ENCODE measurements around the gene DNHD1. TPM values are rescaled to one million over a fixed set of nuclear protein-coding genes. Genes with fewer than 3 reads are reported as not detected.

The DNHD1 gene
- total RNA-seq, 4 donors from 2014 or later, result 3.4 to 10.5 (median 4.3) TPM

DNA sequence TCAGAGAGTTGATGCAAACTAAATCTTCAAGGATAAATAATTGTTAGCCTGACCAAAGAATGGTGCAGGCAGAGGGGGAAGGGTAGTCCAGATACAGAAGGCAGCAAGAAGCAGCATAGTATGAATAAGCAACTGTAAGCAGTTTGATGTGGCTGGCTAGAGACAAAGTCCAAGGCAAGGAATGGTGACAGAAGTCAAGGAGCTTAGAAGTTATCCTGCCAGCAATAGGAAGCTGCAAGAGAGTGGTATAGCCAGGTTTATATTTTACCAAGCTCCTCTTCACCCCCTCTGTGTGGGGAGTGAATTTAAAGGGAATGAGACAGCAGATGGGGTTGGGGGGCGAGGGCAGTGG, 38.0 kb upstream of the DNHD1 start:
- Histone ChIP-seq H3K36me3 (peaks cover 0 to 36% of the 10 kb centered on the region in 2 donors), H3K4me3 (no peak overlapping the region), H3K27ac (no peak overlapping the region), H3K4me1 (peaks cover 0 to 2% of the 10 kb centered on the region in 2 donors), H3K27me3 (no peaks in the 10 kb centered on the region), H3K9me3 (no peaks in the 10 kb centered on the region)
- intact Hi-C loops (cut with DNase I; ENCODE audit: low total_unique reads) (no loop called here), in situ Hi-C loops (cut with MboI; ENCODE audit: low sequenced_read_pairs in 4 of 4) (no loop called here)
- DNase-seq (no peak), ATAC-seq (no peak)
- TF ChIP-seq POLR2A (IDR thresholded peaks at IDR 0.05), result no peak
- TF ChIP-seq, protein P1, sequence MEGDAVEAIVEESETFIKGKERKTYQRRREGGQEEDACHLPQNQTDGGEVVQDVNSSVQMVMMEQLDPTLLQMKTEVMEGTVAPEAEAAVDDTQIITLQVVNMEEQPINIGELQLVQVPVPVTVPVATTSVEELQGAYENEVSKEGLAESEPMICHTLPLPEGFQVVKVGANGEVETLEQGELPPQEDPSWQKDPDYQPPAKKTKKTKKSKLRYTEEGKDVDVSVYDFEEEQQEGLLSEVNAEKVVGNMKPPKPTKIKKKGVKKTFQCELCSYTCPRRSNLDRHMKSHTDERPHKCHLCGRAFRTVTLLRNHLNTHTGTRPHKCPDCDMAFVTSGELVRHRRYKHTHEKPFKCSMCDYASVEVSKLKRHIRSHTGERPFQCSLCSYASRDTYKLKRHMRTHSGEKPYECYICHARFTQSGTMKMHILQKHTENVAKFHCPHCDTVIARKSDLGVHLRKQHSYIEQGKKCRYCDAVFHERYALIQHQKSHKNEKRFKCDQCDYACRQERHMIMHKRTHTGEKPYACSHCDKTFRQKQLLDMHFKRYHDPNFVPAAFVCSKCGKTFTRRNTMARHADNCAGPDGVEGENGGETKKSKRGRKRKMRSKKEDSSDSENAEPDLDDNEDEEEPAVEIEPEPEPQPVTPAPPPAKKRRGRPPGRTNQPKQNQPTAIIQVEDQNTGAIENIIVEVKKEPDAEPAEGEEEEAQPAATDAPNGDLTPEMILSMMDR (IDR thresholded peaks at IDR 0.05 in 4 of 5, conservative IDR thresholded peaks at IDR 0.05 in 1 of 5), result no peak

DNA sequence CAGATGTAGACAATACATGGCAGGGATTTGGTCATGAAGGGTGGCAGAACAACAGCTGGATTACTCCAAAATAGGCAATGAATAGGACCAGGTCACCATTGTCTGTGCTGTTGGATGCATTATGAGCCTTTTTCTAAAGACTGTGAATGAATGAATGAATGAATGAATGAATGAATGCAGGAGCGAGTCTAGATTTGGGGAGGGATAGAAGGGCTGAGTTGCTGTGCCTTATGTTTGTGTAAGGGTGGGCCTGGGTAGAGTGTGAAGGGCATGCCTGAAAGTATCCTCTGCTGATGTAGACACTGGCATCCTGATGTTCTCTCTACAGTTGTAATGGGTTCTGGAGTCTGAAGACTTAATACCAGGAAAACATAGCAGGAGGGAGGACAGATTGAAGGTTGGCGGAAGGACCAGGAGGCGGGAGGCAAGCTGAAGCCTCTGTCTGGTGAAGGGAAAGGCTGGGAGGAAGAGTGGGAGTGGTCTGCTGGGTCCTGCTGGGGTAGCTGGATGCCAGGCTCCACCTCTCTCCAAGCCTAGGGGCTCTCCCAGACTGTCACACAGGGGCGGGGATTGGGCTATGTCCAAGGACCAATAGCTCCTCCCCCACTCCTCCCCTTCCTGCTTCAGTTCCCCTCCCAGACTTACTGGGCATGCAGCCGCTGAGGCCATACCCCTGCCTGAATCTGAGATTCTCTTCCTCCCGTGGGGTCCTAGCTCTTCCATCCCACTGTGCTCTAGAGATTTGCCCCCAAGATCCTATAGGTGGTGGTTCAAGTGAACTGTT, 28.2 kb upstream of the DNHD1 start:
- Histone ChIP-seq H3K27ac (peak overlapping the region in 3 of 4 donors; percentile 40 to 53 (median 52)), H3K27me3 (no peaks in the 10 kb centered on the region), H3K9me3 (no peaks in the 10 kb centered on the region), H3K4me1 (peaks cover 14 to 20% of the 10 kb centered on the region in 2 donors), H3K4me3 (no peak overlapping the region), H3K36me3 (peaks cover 0 to 10% of the 10 kb centered on the region in 2 donors)
- intact Hi-C loops (cut with DNase I; ENCODE audit: low total_unique reads) (no loop called here), in situ Hi-C loops (cut with MboI; ENCODE audit: low sequenced_read_pairs in 4 of 4) (no loop called here)
- TF ChIP-seq, protein P1 (IDR thresholded peaks at IDR 0.05 in 4 of 5, conservative IDR thresholded peaks at IDR 0.05 in 1 of 5), result no peak
- TF ChIP-seq POLR2A (IDR thresholded peaks at IDR 0.05), result no peak
- DNase-seq (peak; percentile 61 to 70), ATAC-seq (peak; percentile 38 to 46)

DNA sequence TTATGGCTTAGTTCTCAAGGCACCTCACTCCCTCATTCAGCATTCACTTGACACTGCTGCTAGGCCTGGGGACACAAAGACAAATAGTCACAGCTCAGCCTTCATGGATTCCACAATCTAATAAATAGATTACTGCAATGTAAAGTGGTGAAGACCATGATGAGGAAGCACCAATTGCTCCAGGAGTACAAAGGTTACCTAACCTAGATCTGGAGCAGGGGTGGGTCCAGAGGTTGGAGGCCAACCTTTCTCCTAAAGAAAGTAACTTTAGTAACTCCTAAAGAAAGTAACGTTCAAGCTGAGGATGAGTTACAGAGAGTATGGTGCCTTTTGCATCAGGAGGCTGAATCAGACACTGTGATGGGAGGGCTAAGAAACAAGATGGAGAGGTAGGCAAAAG, 27.5 kb upstream of the DNHD1 start:
- in situ Hi-C loops (cut with MboI; ENCODE audit: low sequenced_read_pairs in 4 of 4), result no loop called here
- intact Hi-C loops (cut with DNase I; ENCODE audit: low total_unique reads), result no loop called here
- ATAC-seq, result no peak

DNA sequence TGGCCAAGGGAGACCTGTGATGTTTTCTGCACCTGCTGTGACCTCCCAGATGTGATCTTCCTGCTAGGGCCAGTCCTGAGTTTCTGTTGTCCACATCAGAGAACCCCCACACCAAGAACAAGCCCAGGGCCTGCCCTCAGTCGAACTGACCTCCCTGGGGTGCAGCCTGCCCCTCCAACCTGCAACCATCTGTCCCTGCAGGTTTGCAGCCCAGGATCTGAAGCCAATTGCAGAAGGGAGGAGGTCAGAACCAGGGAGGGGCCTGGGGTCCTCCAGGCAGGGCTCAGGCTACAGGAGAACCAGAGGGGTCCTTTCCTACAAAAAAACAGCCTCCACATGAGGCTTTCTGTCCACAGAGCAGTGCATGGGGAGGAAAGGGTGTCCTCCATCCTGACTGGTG, 24.1 kb upstream of the DNHD1 start:
- Histone ChIP-seq H3K4me3 (peak overlapping the region; percentile 75 to 94 (median 80)), H3K27me3 (no peaks in the 10 kb centered on the region), H3K4me1 (peaks cover 14 to 15% of the 10 kb centered on the region in 2 donors), H3K27ac (peak overlapping the region; percentile 87 to 99 (median 92)), H3K9me3 (no peaks in the 10 kb centered on the region), H3K36me3 (peaks cover 0 to 13% of the 10 kb centered on the region in 2 donors)
- in situ Hi-C loops (cut with MboI; ENCODE audit: low sequenced_read_pairs in 4 of 4), result loop anchor here in 1 of 4 donors (10.0 kb wide), 1 partner anchor 132 kb away; the partner anchor contains the start of genes ILK and RRP8
- intact Hi-C loops (cut with DNase I; ENCODE audit: low total_unique reads), result loop anchor here (1.0 to 2.0 kb wide), 2 partner anchors 54 to 82 kb away; partner anchors contain the start of genes APBB1 and SMPD1
- ATAC-seq (no peak), DNase-seq (no peak)
- TF ChIP-seq, protein P1 (IDR thresholded peaks at IDR 0.05 in 4 of 5, conservative IDR thresholded peaks at IDR 0.05 in 1 of 5), result no peak
- no peak for TF ChIP-seq POLR2A (IDR thresholded peaks at IDR 0.05)

More for the DNA sequence above, 27.5 kb upstream of the DNHD1 start:
- peaks cover 0 to 3% of the 10 kb centered on the region in 2 donors for H3K36me3 ChIP-seq
- TF ChIP-seq, protein P1 (IDR thresholded peaks at IDR 0.05 in 4 of 5, conservative IDR thresholded peaks at IDR 0.05 in 1 of 5), result no peak
- no peak for TF ChIP-seq POLR2A (IDR thresholded peaks at IDR 0.05)
- H3K27me3 ChIP-seq, result no peaks in the 10 kb centered on the region
- H3K4me3 ChIP-seq, result no peak overlapping the region
- H3K27ac ChIP-seq, result peak overlapping the region in 3 of 4 donors; percentile 40 to 53 (median 52)
- no peaks in the 10 kb centered on the region for H3K9me3 ChIP-seq
- H3K4me1 ChIP-seq, result peaks cover 14 to 25% of the 10 kb centered on the region in 2 donors
- no peak for DNase-seq
